HG03025 (cell line): Measurements from ENCODE around the gene ARFGAP2.

Source experiments
- ATAC-seq: cut with Tn5 transposase; IDR thresholded peaks from one replicate; pipeline ENCODE4 v1.9.1; 2021; ENCODE audit warnings: mild to moderate bottlenecking, moderate library complexity; ENCODE audit not compliant: unreplicated experiment, low FRiP score

ARFGAP2 gene

GRCh38 chr11:47172740-47173336 is 3.8 kb downstream of the ARFGAP2 start:
- no peak for ATAC-seq

GRCh38 chr11:47171856-47172255 is 4.8 kb downstream of the ARFGAP2 start:
- no peak for ATAC-seq

GRCh38 chr11:47171061-47171838 is 5.4 kb downstream of the ARFGAP2 start:
- ATAC-seq: no peak

DNA sequence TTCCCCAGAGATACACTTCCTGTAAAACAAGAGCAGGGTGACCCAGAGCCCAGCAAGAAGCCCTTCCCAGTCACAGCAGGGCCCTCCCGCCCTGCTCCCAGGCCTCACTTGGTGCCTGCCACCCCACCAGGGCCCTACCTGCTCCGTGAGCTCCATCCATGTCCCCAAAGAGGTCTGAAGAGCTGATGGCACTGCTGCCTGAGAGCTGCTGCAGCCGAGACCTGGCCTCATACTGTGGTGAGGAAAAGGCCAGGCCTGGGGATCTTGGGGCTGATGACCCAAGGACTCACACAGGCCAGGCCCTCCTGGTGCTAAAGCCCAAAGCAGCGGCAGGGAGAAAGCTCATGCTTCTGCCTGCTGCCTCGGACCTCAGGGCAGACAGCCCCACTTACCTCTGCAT is 10.3 kb downstream of the ARFGAP2 start:
- no peak for ATAC-seq

DNA sequence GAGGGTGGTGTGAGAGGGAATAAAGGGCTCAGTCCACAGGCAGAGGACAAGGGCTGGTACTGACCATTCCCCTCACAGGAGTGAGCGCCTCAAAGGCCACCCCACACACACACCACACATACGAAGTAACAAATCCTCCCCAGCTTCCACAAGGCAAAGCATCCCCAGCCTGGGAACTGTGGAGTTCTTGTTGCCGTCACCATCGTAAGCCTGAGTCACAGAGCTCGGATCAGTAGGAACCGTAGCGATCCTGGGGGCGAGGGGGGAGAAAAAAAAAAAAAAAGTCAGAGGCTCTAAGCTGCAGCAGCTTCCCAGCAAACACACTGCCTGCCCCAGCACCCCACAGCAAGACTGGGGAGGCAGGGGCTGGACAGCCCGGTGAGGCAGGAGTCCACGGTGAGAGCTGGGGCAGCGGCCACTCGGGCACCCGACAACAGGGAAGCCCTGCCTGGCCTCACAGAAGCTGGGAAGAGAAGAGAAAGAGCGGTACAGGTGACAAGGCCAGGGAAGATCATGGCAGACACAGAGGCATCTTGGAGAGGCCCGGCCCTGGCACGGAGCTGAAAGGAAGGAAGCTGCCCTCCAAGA is 11.3 kb downstream of the ARFGAP2 start:
- no peak for ATAC-seq

- no peak for ATAC-seq
These were observed 12.4 kb downstream of the ARFGAP2 start for GRCh38 chr11:47164321-47164720.

DNA sequence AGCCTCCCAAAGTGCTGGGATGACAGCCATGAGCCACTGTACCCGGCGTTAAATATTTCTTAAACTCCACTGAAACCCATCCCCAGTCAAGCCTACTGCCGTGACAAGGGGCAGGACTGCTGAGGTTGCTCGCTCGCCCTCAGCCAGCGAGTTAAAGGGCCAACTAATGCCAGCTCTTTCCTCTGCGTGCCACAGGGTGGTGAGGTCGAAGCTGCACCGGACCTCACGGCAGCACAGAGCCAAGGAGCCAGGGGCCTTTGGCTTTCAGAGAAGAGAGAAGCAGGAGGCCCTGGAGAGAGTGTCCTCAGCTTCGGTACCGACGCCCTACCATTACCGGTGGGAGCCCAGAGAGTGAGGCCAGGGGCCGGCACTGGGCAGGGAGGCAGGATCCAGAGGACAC is 12.8 kb downstream of the ARFGAP2 start:
- no peak for ATAC-seq

GRCh38 chr11:47163193-47163592 is 13.5 kb downstream of the ARFGAP2 start:
- no peak for ATAC-seq

DNA sequence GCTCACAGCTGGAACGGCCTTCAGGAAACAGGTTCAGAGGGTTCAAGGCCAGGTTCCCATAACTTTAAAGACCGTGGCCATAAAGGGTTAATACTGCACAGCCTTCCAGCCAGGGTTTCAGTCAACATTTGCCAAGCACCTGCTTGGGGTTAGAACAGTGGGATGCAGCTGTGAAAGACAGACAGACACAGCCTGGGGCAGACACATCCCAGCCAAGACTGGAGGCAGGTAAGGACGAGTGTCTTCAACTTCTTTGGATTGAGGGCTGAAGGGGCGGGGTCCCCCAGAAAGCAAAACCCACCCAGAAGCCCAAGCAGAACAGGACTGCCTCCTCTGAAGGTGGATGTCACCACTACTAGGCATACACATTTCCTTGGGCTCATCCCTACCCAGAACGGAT is 14.3 kb downstream of the ARFGAP2 start:
- ATAC-seq: no peak

DNA sequence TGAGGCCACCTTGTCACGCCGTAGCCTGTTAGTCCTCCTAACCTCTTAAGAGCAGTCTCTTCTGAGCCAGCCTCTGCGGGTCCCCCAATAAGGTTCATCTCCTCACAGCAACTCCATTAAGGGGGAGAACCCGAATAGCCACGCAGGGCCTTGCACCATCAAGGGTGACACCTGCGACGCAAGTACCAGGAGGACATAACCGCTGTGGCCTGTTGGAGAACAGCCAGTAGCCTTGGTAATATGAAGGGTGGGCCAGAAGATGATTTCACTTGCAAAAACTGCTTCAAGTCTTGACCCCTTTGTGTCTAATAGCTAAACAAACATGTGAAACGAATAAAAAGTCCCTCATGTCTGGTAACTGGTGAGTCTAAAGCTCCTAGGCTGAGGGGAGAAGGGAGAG is 14.8 kb downstream of the ARFGAP2 start:
- ATAC-seq: no peak

DNA sequence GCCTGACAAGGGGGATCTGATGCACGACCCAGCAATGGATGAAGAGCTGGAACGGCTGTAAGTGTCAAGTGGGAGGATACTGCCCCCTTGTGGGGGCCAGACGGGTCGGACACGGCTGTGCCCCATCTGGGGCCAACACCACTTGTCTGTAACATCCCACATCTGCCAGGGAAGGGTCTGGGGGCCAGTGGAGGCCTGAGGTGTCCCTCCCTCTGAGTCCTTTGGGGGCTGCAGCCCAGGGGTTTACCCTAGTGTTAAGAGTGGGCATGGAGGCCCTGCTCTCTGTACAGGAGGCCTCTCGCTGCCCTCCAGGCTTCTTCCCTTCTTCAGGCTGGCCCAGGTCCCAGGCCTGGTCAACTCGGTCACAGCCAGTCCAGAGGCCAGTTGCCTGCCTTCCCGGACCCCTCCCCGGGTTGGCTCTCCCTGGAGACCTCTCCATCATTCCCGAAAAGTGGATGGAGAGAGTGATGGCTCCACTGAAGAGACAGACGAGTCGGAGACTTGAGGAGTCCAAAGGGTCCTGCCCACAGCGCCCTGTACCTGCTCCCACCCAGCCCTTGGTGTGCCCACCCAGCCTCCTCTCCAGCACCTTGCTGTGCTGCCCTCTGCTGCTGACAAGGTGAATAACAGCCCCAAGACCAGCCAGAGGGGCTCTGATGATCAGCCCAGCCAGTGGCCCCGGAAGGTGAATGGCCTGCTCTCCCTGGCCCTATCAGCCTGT is 15.4 kb downstream of the ARFGAP2 start:
- no peak for ATAC-seq

DNA sequence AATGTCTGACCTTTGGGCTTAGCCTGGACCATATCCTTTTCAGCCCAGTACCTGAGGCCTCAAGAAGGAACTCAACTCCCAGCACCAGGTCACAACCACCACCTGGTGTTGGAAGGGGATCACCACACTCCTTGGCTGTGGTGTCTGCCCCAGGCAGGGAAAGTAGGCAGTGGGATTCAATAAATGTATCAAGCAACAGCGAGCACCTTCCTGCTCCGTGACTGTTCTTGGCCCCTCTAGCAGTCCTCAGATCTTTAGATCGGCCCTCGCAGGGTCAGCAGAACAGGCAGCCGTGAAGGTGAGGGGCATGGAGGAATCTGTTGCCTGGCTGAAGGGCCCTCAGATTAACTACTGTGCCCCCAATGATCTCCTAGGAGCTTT is 15.9 kb downstream of the ARFGAP2 start:
- no peak for ATAC-seq

GRCh38 chr11:47158242-47158641 is 18.4 kb downstream of the ARFGAP2 start:
- ATAC-seq: no peak

DNA sequence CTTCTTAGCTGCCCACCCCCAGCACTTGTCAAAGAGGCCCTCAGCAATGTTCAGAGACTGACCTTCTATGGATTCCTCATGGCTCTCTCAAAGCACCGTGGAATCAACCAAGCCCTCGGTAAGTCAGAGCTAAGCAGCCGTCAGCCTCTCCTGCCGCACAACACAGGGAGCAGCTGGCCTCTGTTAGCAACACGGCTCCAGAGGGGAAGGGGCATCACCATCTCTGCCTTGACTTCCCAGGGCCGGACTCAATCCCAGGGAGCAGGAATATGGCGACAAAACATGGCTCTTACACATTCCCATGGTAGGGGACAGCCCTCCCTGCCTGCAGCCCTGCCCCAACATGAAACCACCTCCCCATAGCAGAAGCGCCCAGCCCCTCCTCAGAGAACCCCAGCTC is 18.9 kb downstream of the ARFGAP2 start:
- no peak for ATAC-seq

GRCh38 chr11:47156951-47157350 is 19.7 kb downstream of the ARFGAP2 start:
- no peak for ATAC-seq

DNA sequence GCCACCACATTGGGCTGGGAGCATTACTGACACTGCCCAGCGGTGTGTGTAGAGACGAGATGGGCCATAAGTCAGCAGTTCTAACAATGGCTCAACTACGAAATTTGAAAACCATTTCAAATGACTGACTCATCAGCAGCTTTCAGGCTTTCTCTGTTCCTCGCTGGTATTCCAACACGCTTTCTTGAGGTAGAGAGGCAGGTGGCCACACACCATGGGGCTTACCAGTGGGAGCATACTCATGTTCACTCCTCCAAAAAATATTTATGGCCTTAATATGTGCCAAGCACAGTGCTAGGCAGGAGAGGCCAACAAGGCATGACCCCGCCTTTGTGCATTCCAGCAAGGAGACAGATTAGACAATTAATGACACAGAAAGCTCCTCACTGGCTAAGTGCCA is 20.3 kb downstream of the ARFGAP2 start:
- no peak for ATAC-seq

GRCh38 chr11:47155879-47156278 is 20.8 kb downstream of the ARFGAP2 start:
- ATAC-seq: no peak

DNA sequence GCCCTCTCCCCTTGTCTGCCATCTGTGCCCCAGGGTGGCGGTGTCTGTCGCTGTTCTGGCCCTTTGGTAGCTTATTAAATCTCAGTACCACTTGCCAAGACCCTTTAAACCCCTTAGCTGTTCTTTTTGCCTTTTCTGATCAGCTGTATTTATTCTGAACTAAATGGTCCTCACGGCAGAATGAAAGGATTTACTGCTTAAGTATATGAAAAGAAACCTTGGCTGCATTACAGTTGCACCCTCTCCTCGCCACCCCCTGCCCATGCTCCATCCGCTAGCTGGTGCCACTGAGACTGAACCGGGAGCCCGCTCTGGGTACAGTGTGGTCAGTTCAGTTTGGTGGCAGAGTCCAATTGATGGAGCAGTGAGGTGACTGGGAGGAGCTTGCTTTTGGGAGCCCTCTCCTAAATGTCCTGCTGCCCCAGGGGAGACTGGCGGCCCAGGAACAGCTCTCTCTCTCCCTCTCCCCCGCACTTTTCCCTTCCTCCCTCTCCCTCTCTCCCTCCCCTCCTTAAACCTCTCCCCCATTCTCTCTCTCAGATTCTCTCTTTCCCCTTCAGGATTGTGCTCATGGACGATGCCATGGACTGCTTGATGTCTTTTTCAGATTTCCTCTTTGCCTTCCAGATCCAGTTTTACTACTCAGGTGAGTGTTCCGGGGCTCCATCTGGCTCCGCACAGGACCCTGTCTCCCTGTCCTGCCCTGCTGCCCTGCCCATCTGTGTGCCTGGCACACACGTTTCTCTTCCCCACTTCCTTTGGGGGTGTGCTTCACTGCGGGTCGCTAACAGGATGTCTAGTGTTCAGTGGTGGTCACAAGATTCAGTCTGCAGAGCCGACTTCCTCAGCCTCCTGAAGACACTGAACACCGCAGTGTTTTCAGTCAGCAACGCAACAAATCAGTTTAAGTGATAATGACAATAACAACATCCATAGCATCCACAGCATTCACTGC is 21.8 kb downstream of the ARFGAP2 start:
- no peak for ATAC-seq

DNA sequence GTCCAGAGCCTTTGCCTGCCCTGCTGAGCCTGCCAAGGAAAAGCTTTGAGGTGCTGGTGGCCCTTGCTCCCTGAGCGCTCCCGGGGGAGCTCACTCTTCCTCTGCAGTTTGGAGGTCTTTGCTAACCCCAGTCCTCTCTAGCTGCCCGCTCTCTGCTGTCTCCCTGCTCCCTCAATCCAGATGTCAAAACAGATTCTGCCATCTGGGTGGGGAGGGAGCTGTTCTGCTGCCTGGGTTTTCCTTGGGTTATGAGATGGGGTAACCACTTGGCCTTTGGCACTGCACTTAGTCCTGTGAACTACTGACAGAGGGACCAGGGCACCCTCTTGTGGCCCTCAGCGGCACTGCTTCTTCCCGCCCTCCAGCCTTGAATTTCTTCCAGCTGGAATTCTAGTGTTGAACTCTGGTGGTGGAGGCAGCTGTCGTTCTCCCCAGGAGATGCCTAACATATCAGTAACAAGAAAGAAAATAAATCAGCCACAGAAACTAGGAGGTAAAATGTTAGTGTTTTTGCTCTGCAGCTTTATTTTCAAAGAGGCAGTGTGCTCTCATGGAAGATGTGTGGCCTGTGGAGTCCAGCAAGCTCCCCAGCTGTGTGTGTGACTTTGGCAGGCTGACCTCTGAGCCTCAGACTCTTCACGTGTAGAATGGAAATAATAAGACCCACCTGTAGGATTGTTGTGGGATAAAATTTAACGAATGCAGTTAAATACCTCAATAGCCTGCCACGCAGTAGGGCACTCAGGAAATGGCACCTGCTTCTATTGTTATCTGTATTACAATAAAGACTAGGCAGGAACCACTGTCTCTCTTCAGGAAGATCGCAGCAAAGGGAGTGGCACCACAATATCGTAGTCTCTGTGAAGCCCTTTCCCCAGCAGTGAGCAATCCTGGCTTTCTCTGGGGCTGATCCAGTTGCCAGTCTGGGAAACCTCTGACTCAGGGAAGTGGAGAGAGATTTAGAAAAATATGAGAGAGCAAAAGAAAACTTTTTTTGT is 23.4 kb downstream of the ARFGAP2 start:
- no peak for ATAC-seq
